GM23338 (cell line): ENCODE results near the gene UROS.

Experiments used
- CREB1 ChIP-seq: fragments of 250-450 bp; sonication (Bioruptor Pico); IDR thresholded peaks from 2 replicates; pipeline ENCODE4 v1.5.0; 2020; ENCODE audit warnings: low read depth, mild to moderate bottlenecking, moderate library complexity
- EZH2 ChIP-seq: fragments of 200-600 bp; sonication (generic); IDR thresholded peaks from one replicate; pipeline ENCODE4 v1.8.0; 2017; ENCODE audit warnings: antibody characterized with exemption, mild to moderate bottlenecking, low read depth; ENCODE audit not compliant: unreplicated experiment
- EZH2phosphoT487 ChIP-seq: fragments of 200-600 bp; sonication (generic); IDR thresholded peaks from one replicate; pipeline ENCODE4 v1.8.1; 2018; ENCODE audit warnings: antibody characterized with exemption; ENCODE audit not compliant: unreplicated experiment
- JUNB ChIP-seq: IDR thresholded peaks from one replicate; pipeline ENCODE4 v1.6.1; 2016; ENCODE audit warnings: antibody characterized with exemption; ENCODE audit not compliant: unreplicated experiment
- NANOG ChIP-seq: IDR thresholded peaks from 2 replicates; pipeline ENCODE4 v1.6.1; 2016; ENCODE audit warnings: antibody characterized with exemption, borderline replicate concordance
- POLR2AphosphoS5 ChIP-seq: IDR thresholded peaks from 2 replicates; pipeline ENCODE4 v1.6.1; 2016; ENCODE audit warnings: antibody characterized with exemption, low read depth
- TF ChIP-seq, protein P1 (sequence below), 2 experiments: fragments of 200-600 bp in 1 of 2; sonication (generic) in 1 of 2; conservative IDR thresholded peaks; 2 replicates each; pipeline versions ENCODE4 v1.5.1 to v1.6.1; 2016 to 2017; ENCODE audit warnings: antibody characterized with exemption in 2 of 2, low read depth in 2 of 2, mild to moderate bottlenecking in 2 of 2, moderate library complexity in 1 of 2
- TF ChIP-seq, protein P2 (sequence below): IDR thresholded peaks from one replicate; pipeline ENCODE4 v1.6.1; 2018; ENCODE audit warnings: antibody characterized with exemption; ENCODE audit not compliant: unreplicated experiment
- TF ChIP-seq, protein P3 (sequence below): fragments of 250-450 bp; sonication (Bioruptor Pico); IDR thresholded peaks from 2 replicates; pipeline ENCODE4 v1.5.0; 2020; ENCODE audit warnings: mild to moderate bottlenecking, moderate library complexity
- TF ChIP-seq, protein P4 (sequence below): IDR thresholded peaks from 2 replicates; pipeline ENCODE4 v1.6.1; 2016; ENCODE audit warnings: antibody characterized with exemption

DNA sequence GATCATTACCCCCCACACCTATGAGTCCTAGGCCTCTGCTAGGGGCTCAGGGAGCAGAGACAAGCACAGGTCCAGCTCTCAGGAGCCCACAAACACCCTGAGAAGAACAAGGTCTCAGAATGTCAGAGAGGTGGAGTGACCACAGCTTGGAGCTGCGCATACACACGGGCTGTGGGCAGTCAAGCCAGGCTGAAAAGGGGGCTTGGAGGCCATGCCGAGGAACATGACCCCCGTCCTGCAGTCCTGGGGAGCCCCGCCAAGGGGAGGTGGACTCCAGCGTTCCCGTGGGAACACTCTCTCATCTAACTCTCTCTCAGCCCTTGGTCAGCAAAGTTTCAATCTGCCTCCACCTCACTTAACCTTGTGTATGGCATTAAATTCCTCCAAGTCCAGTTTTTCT, 39.6 kb downstream of the UROS start:
- TF ChIP-seq EZH2, result no peak
- TF ChIP-seq, protein P1, sequence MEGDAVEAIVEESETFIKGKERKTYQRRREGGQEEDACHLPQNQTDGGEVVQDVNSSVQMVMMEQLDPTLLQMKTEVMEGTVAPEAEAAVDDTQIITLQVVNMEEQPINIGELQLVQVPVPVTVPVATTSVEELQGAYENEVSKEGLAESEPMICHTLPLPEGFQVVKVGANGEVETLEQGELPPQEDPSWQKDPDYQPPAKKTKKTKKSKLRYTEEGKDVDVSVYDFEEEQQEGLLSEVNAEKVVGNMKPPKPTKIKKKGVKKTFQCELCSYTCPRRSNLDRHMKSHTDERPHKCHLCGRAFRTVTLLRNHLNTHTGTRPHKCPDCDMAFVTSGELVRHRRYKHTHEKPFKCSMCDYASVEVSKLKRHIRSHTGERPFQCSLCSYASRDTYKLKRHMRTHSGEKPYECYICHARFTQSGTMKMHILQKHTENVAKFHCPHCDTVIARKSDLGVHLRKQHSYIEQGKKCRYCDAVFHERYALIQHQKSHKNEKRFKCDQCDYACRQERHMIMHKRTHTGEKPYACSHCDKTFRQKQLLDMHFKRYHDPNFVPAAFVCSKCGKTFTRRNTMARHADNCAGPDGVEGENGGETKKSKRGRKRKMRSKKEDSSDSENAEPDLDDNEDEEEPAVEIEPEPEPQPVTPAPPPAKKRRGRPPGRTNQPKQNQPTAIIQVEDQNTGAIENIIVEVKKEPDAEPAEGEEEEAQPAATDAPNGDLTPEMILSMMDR (conservative IDR thresholded peaks at IDR 0.05; ENCODE audit: low read depth in 2 of 2), result no peak
- TF ChIP-seq JUNB, result no peak
- no peak for TF ChIP-seq CREB1
- TF ChIP-seq, protein P2, sequence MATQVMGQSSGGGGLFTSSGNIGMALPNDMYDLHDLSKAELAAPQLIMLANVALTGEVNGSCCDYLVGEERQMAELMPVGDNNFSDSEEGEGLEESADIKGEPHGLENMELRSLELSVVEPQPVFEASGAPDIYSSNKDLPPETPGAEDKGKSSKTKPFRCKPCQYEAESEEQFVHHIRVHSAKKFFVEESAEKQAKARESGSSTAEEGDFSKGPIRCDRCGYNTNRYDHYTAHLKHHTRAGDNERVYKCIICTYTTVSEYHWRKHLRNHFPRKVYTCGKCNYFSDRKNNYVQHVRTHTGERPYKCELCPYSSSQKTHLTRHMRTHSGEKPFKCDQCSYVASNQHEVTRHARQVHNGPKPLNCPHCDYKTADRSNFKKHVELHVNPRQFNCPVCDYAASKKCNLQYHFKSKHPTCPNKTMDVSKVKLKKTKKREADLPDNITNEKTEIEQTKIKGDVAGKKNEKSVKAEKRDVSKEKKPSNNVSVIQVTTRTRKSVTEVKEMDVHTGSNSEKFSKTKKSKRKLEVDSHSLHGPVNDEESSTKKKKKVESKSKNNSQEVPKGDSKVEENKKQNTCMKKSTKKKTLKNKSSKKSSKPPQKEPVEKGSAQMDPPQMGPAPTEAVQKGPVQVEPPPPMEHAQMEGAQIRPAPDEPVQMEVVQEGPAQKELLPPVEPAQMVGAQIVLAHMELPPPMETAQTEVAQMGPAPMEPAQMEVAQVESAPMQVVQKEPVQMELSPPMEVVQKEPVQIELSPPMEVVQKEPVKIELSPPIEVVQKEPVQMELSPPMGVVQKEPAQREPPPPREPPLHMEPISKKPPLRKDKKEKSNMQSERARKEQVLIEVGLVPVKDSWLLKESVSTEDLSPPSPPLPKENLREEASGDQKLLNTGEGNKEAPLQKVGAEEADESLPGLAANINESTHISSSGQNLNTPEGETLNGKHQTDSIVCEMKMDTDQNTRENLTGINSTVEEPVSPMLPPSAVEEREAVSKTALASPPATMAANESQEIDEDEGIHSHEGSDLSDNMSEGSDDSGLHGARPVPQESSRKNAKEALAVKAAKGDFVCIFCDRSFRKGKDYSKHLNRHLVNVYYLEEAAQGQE, result no peak
- no peak for TF ChIP-seq POLR2AphosphoS5
- no peak for TF ChIP-seq NANOG
- no peak for TF ChIP-seq EZH2phosphoT487
- TF ChIP-seq, protein P3, sequence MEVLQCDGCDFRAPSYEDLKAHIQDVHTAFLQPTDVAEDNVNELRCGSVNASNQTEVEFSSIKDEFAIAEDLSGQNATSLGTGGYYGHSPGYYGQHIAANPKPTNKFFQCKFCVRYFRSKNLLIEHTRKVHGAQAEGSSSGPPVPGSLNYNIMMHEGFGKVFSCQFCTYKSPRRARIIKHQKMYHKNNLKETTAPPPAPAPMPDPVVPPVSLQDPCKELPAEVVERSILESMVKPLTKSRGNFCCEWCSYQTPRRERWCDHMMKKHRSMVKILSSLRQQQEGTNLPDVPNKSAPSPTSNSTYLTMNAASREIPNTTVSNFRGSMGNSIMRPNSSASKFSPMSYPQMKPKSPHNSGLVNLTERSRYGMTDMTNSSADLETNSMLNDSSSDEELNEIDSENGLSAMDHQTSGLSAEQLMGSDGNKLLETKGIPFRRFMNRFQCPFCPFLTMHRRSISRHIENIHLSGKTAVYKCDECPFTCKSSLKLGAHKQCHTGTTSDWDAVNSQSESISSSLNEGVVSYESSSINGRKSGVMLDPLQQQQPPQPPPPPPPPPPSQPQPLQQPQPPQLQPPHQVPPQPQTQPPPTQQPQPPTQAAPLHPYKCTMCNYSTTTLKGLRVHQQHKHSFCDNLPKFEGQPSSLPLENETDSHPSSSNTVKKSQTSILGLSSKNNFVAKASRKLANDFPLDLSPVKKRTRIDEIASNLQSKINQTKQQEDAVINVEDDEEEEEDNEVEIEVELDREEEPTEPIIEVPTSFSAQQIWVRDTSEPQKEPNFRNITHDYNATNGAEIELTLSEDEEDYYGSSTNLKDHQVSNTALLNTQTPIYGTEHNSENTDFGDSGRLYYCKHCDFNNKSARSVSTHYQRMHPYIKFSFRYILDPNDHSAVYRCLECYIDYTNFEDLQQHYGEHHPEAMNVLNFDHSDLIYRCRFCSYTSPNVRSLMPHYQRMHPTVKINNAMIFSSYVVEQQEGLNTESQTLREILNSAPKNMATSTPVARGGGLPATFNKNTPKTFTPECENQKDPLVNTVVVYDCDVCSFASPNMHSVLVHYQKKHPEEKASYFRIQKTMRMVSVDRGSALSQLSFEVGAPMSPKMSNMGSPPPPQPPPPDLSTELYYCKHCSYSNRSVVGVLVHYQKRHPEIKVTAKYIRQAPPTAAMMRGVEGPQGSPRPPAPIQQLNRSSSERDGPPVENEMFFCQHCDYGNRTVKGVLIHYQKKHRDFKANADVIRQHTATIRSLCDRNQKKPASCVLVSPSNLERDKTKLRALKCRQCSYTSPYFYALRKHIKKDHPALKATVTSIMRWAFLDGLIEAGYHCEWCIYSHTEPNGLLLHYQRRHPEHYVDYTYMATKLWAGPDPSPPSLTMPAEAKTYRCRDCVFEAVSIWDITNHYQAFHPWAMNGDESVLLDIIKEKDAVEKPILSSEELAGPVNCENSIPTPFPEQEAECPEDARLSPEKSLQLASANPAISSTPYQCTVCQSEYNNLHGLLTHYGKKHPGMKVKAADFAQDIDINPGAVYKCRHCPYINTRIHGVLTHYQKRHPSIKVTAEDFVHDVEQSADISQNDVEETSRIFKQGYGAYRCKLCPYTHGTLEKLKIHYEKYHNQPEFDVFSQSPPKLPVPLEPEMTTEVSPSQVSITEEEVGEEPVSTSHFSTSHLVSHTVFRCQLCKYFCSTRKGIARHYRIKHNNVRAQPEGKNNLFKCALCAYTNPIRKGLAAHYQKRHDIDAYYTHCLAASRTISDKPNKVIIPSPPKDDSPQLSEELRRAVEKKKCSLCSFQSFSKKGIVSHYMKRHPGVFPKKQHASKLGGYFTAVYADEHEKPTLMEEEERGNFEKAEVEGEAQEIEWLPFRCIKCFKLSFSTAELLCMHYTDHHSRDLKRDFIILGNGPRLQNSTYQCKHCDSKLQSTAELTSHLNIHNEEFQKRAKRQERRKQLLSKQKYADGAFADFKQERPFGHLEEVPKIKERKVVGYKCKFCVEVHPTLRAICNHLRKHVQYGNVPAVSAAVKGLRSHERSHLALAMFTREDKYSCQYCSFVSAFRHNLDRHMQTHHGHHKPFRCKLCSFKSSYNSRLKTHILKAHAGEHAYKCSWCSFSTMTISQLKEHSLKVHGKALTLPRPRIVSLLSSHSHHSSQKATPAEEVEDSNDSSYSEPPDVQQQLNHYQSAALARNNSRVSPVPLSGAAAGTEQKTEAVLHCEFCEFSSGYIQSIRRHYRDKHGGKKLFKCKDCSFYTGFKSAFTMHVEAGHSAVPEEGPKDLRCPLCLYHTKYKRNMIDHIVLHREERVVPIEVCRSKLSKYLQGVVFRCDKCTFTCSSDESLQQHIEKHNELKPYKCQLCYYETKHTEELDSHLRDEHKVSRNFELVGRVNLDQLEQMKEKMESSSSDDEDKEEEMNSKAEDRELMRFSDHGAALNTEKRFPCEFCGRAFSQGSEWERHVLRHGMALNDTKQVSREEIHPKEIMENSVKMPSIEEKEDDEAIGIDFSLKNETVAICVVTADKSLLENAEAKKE (CRISPR knock-in tag), result no peak
- TF ChIP-seq, protein P4, sequence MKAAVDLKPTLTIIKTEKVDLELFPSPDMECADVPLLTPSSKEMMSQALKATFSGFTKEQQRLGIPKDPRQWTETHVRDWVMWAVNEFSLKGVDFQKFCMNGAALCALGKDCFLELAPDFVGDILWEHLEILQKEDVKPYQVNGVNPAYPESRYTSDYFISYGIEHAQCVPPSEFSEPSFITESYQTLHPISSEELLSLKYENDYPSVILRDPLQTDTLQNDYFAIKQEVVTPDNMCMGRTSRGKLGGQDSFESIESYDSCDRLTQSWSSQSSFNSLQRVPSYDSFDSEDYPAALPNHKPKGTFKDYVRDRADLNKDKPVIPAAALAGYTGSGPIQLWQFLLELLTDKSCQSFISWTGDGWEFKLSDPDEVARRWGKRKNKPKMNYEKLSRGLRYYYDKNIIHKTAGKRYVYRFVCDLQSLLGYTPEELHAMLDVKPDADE, result no peak
